GM19328 (cell line): ENCODE data around the gene AGXT2.
A peak's percentile ranks its signal among the peaks of the same experiment; 100 is the strongest.

Experiments used
- ATAC-seq: cut with Tn5 transposase; IDR thresholded peaks from one replicate; pipeline ENCODE4 v1.9.1; 2021; ENCODE audit warnings: mild to moderate bottlenecking, moderate library complexity; ENCODE audit not compliant: unreplicated experiment

The AGXT2 gene

GRCh38 chr5:35047785-35048404 is at the start of gene AGXT2:
AGXT2 (minus strand) TSS chr5:35047949; CDS start chr5:35047892, 57 bp downstream.
- no peak for ATAC-seq

DNA sequence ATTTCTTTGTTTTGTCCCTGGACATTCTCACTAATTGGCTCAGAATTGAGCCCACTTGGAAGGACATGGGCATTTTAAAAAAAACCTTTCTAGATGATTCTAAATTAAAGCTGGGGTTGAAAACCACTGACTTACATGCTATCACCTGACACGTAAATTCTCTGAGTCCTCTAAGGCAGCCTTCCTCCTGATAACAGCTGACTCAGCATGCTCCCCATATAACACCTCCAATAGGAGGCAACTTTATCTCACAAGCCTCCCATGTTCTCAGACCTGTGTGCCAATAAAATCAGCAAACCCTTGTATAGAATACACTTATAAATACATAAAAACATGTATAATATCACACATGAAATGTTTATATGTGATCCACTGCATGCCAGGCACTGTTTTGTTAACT is 49.2 kb upstream of the AGXT2 start:
- ATAC-seq = no peak

- ATAC-seq = no peak
Measured at GRCh38 chr5:35096216-35096615, 48.5 kb upstream of the AGXT2 start.

DNA sequence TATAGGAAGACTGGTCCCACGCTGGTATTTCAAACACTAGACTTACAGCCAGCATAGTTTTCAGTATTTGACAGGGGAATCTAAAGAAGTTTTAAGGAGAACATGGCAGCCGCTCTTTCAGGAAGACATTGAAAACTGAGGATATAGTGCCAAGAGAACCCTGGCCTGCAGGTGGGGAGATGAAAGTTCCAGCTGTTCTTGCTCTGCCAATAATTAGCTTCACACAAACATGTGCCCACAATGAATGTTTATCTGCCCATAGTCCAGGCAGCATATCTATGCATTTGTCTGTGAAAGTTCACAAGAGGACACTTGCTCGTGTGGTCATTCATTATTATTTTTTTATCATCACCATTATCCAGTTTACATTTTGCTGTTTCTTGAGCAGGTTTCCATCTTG is 47.6 kb upstream of the AGXT2 start:
- ATAC-seq = no peak

- no peak for ATAC-seq
Measured at GRCh38 chr5:35094948-35095347, 47.2 kb upstream of the AGXT2 start.

- no peak for ATAC-seq
Measured at GRCh38 chr5:35092703-35093102, 45.0 kb upstream of the AGXT2 start.

GRCh38 chr5:35091704-35092103 is 44.0 kb upstream of the AGXT2 start:
- ATAC-seq = no peak

GRCh38 chr5:35089334-35090314 is 41.9 kb upstream of the AGXT2 start:
- peak; percentile 67 for ATAC-seq

DNA sequence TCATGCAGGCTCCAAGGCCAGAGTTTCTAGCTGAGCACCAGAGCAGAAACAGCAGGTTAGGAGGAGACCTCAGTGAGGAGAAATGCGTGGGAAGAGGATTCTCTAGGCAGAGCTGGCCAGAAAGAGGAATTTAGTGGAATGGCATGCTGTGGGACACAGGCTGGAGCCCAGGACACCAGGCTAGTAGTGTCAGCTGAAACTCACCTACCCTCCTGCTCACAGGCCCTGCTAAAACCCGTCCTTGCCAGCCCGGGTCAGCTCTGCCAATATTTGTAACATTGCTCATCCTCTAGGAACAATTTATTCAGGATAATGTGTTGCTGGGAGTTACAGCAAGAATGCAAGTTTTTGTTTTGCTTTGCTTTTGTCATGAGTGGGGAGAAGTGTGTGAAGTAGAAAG is 40.2 kb upstream of the AGXT2 start:
- ATAC-seq = no peak

DNA sequence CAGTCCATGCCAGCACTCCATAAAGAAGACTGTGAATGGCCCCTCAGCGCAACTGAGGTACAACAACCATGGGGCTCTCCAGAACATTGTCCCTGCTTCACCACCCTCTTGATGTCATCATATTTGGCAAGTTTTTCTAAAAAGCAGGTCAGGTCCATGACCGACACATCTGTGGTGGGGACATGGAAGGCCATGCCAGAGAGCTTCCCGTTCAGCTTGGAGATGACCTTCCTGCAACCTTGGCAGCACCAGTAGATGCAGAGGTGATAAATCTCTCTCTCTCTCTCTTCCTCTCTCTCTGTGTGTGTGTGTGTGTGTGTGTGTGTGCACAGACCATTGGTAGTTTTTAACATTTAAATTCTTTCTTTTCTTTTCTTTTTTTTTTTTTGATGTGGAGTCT is 35.4 kb upstream of the AGXT2 start:
- no peak for ATAC-seq

- no peak for ATAC-seq
Measured at GRCh38 chr5:35082530-35082929, 34.8 kb upstream of the AGXT2 start.

GRCh38 chr5:35081134-35081533 is 33.4 kb upstream of the AGXT2 start:
- no peak for ATAC-seq

GRCh38 chr5:35073160-35073559 is 25.4 kb upstream of the AGXT2 start:
- no peak for ATAC-seq

- no peak for ATAC-seq
Measured at GRCh38 chr5:35069188-35069587, 21.4 kb upstream of the AGXT2 start.

DNA sequence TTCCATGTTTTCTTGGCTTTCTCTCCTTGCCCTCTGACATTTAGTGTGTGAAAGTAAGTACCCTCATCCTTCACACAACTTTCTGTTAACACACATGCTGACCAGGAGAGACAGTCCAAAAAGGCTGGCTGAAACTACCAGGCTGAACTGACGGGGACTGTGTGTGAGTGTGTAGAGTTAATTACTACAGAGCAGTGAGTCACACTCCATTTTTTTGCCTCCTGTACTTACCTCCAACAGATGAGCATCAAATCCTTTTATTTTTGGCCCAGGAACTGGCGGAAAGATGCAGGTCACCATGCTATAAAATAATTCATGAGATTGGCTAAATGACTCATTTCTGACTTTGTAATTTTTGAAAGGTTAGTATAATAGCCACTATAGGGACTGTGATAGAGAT is 20.2 kb upstream of the AGXT2 start:
- no peak for ATAC-seq

GRCh38 chr5:35066260-35066795 is 18.6 kb upstream of the AGXT2 start:
- ATAC-seq = peak; percentile 70

- ATAC-seq = no peak
Measured at GRCh38 chr5:35063414-35063813, 15.7 kb upstream of the AGXT2 start.

- ATAC-seq = no peak
Measured at GRCh38 chr5:35061211-35061770, 13.5 kb upstream of the AGXT2 start.

- no peak for ATAC-seq
Measured at GRCh38 chr5:35060236-35060635, 12.5 kb upstream of the AGXT2 start.

DNA sequence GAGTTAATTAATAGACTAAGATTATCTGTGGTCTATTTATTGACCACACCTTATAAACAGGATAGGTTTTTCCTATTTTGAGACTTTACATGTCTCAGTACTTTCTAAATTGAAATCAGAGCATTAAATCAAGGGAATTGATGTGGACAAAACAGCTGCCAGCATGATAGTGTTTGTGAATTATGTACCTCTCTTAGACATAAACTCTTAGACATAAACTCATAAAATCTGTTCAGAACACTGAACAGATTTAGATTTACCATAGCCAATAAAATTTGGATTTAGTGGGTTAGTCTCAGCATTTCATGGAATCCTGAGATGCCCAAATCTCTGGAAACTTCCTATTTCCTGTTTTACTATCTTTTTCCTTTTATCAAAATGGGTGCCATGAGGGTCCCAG is 11.5 kb upstream of the AGXT2 start:
- no peak for ATAC-seq

DNA sequence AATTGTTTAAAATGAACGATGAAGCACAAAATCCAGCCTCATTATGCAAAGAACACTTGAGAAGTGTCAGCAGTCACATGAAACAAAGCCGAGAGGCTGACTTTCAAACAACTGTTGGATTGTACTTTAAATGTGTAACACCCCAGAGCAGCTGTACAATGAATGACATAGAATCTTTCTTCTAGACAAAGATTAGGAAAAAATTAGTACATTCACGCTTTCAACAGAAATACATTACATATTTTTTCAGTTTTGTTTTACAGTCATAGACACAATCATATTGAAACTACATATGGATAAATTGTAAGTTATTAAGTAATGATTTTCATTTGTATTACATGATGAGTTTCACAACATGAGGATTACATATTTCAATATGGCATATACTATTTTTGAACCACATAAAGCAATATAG is 10.6 kb upstream of the AGXT2 start:
- ATAC-seq = no peak

- no peak for ATAC-seq
Measured at GRCh38 chr5:35056686-35057085, 8.9 kb upstream of the AGXT2 start.
